GM18526 (cell line): ENCODE measurements around the gene ZNF598.
A peak's percentile ranks its signal among the peaks of the same experiment; 100 is the strongest.

Source experiments
- POLR2A ChIP-seq: IDR thresholded peaks from 3 replicates; pipeline ENCODE4 v1.6.1; 2011; ENCODE audit not compliant: insufficient read length; ENCODE audit errors: extremely low read depth

The ZNF598 gene

GRCh38 chr16:2009791-2010510 is at the start of gene ZNF598:
Gene ZNF598, minus strand, starts transcription at chr16:2009821.
- peak; percentile 91 for TF ChIP-seq POLR2A

- no peak for TF ChIP-seq POLR2A
Measured at GRCh38 chr16:2058872-2059271, 49.3 kb upstream of the ZNF598 start.

- no peak for TF ChIP-seq POLR2A
Measured at GRCh38 chr16:2058420-2058819, 48.8 kb upstream of the ZNF598 start.

GRCh38 chr16:2057438-2057837 is 47.8 kb upstream of the ZNF598 start:
- TF ChIP-seq POLR2A: no peak

- no peak for TF ChIP-seq POLR2A
Measured at GRCh38 chr16:2056681-2057407, 47.2 kb upstream of the ZNF598 start.

- TF ChIP-seq POLR2A: no peak
Measured at GRCh38 chr16:2056077-2056476, 46.5 kb upstream of the ZNF598 start.

- TF ChIP-seq POLR2A: no peak
Measured at GRCh38 chr16:2054543-2055245, 45.1 kb upstream of the ZNF598 start.

GRCh38 chr16:2053897-2054296 is 44.3 kb upstream of the ZNF598 start:
- TF ChIP-seq POLR2A: no peak

- TF ChIP-seq POLR2A: no peak
Measured at GRCh38 chr16:2053211-2053610, 43.6 kb upstream of the ZNF598 start.

GRCh38 chr16:2048116-2048543 is 38.5 kb upstream of the ZNF598 start:
- TF ChIP-seq POLR2A: no peak

GRCh38 chr16:2047330-2048115 is 37.9 kb upstream of the ZNF598 start, which contains the start of the genes NTHL1 and TSC2:
Gene NTHL1, minus strand, starts transcription at chr16:2047834. Its CDS starts 11 bp downstream, at chr16:2047823.
Gene TSC2, plus strand, starts transcription at chr16:2047985. Its CDS starts 631 bp downstream, at chr16:2048616.
- TF ChIP-seq POLR2A: peak; percentile 83

GRCh38 chr16:2046893-2047329 is 37.3 kb upstream of the ZNF598 start:
- no peak for TF ChIP-seq POLR2A

- no peak for TF ChIP-seq POLR2A
Measured at GRCh38 chr16:2045965-2046892, 36.6 kb upstream of the ZNF598 start.

GRCh38 chr16:2044541-2044940 is 34.9 kb upstream of the ZNF598 start:
- no peak for TF ChIP-seq POLR2A
